ENCODE measurements around the gene LEFTY1. TPM values are rescaled to one million over a fixed set of nuclear protein-coding genes. Genes with fewer than 3 reads are reported as not detected.

LEFTY1 gene
- total and polyA plus RNA-seq, 3 donors from 2014 or later = 0.63 to 0.90 (median 0.87) TPM

- WGBS, 2 donors = 72 to 78% methylated on average over 2 of the region's 2 CpGs
These were observed 19.8 kb upstream of the LEFTY1 start for GRCh38 chr1:225908773-225909172.

DNA sequence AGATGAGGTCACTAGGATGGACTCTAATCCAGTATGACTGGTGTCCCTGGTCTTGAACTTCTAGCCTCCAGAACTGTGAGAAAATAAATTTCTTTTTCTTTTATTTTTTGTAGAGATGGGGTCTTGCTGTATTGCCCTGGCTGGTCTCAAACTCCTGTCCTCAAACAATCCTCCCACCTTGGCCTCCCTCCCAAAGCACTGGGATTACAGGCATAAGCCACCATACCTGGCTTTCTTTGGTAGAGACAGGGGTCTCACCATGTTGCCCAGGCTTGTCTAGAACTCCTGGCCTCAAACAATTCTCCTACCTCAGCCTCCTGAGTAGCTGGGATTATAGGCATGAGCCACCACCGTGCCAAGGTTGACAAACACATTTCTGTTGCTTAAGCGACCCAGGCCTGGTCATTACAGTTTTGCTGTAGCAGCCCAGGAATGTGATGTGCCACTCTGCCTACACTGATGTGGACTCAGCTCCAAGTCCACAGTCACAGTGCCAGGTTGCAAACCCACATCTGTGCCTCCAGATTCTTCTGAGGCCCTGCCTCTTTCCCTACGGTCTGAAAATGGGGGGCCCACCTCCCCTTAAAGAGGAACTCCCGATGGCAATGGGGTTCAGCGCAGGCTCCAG is 19.2 kb upstream of the LEFTY1 start:
- intact Hi-C loops (cut with DNase I; ENCODE audit: low total_unique reads) = no loop called here
- Histone ChIP-seq H3K36me3 (ENCODE audit: low read depth, missing control alignments) (no peaks in the 10 kb centered on the region), H3K27ac (no peak overlapping the region), H3K4me1 (no peaks in the 10 kb centered on the region), H3K27me3 (no peaks in the 10 kb centered on the region), H3K4me3 (no peak overlapping the region), H3K9me3 (no peaks in the 10 kb centered on the region)
- WGBS, 2 donors = 86 to 90% methylated on average over 4 to 5 of the region's 5 CpGs
- TF ChIP-seq POLR2A (IDR thresholded peaks at IDR 0.05) (no peak), CTCF (IDR thresholded peaks at IDR 0.05) (no peak)
- no peak for DNase-seq

More at GRCh38 chr1:225908773-225909172, 19.8 kb upstream of the LEFTY1 start:
- Histone ChIP-seq H3K4me1 (no peaks in the 10 kb centered on the region), H3K27ac (no peak overlapping the region), H3K27me3 (no peaks in the 10 kb centered on the region), H3K4me3 (no peak overlapping the region), H3K36me3 (ENCODE audit: low read depth, missing control alignments) (no peaks in the 10 kb centered on the region), H3K9me3 (no peaks in the 10 kb centered on the region)
- TF ChIP-seq POLR2A (IDR thresholded peaks at IDR 0.05) (no peak), CTCF (IDR thresholded peaks at IDR 0.05) (no peak)
- intact Hi-C loops (cut with DNase I; ENCODE audit: low total_unique reads) = no loop called here
- DNase-seq = no peak

DNA sequence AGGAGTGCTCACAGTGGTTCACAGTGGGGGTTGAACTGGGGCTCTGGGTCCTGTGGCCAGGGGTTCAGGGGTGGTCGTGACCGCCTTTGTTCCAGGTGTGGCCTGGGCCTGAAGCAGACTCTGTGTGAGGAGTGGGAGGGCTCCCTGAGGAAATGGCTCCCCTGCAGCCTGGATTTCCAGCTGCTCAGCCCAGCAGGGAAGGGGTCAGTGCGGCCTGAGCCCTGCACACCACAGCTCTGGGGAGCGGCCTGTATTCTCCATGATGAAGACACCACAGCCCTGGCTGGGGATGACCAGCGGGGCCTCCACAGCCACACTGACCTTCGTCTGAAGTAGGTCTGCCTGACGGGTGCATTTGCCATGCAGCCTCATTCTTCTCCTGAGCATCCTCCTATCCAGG is 18.4 kb upstream of the LEFTY1 start:
- intact Hi-C loops (cut with DNase I; ENCODE audit: low total_unique reads) = no loop called here
- TF ChIP-seq CTCF (IDR thresholded peaks at IDR 0.05) (no peak), POLR2A (IDR thresholded peaks at IDR 0.05) (no peak)
- no peak for DNase-seq
- H3K36me3 ChIP-seq (ENCODE audit: low read depth, missing control alignments) = no peaks in the 10 kb centered on the region
- 94 to 95% methylated on average over 6 to 7 of the region's 7 CpGs for WGBS, 2 donors
- H3K27me3 ChIP-seq = no peaks in the 10 kb centered on the region
- no peak overlapping the region for H3K27ac ChIP-seq
- H3K9me3 ChIP-seq = no peaks in the 10 kb centered on the region
- H3K4me3 ChIP-seq = no peak overlapping the region
- no peaks in the 10 kb centered on the region for H3K4me1 ChIP-seq

GRCh38 chr1:225906467-225906866 is 17.5 kb upstream of the LEFTY1 start:
- H3K27ac ChIP-seq = no peak overlapping the region
- H3K4me3 ChIP-seq = no peak overlapping the region
- no peaks in the 10 kb centered on the region for H3K4me1 ChIP-seq
- 85 to 89% methylated on average over 6 of the region's 6 CpGs for WGBS, 2 donors
- TF ChIP-seq CTCF (IDR thresholded peaks at IDR 0.05) = no peak
- TF ChIP-seq POLR2A (IDR thresholded peaks at IDR 0.05) = no peak
- no peaks in the 10 kb centered on the region for H3K9me3 ChIP-seq
- no peaks in the 10 kb centered on the region for H3K36me3 ChIP-seq (ENCODE audit: low read depth, missing control alignments)
- DNase-seq = no peak
- intact Hi-C loops (cut with DNase I; ENCODE audit: low total_unique reads) = no loop called here
- H3K27me3 ChIP-seq = no peaks in the 10 kb centered on the region

DNA sequence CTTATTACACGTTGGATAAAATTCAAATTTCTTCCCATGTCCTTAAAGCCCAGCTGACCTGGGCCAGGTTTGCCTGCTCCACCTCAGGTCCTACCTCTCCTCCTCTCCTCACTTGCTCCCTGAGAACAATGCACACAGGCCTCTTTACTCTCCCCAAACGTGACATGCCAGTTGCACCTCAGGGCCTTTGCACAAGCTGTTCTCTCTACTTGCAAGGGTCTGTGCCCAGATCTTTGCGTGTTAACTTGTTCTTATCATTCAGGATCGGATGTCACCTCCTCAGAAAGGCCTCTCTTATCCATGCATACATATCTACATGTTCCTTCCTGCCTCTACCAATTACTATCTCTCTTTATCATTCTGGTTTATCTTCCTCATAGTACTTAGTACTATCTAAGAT is 14.7 kb upstream of the LEFTY1 start:
- DNase-seq = no peak
- Histone ChIP-seq H3K36me3 (ENCODE audit: low read depth, missing control alignments) (no peaks in the 10 kb centered on the region), H3K9me3 (no peaks in the 10 kb centered on the region), H3K27ac (no peak overlapping the region), H3K4me1 (no peaks in the 10 kb centered on the region), H3K4me3 (no peak overlapping the region), H3K27me3 (no peaks in the 10 kb centered on the region)
- 81 to 89% methylated on average over 4 of the region's 4 CpGs for WGBS, 2 donors
- TF ChIP-seq POLR2A (IDR thresholded peaks at IDR 0.05) = no peak
- TF ChIP-seq CTCF (IDR thresholded peaks at IDR 0.05) = no peak
- intact Hi-C loops (cut with DNase I; ENCODE audit: low total_unique reads) = no loop called here
